ENCODE results near the gene PRTFDC1.

PRTFDC1 gene

DNA sequence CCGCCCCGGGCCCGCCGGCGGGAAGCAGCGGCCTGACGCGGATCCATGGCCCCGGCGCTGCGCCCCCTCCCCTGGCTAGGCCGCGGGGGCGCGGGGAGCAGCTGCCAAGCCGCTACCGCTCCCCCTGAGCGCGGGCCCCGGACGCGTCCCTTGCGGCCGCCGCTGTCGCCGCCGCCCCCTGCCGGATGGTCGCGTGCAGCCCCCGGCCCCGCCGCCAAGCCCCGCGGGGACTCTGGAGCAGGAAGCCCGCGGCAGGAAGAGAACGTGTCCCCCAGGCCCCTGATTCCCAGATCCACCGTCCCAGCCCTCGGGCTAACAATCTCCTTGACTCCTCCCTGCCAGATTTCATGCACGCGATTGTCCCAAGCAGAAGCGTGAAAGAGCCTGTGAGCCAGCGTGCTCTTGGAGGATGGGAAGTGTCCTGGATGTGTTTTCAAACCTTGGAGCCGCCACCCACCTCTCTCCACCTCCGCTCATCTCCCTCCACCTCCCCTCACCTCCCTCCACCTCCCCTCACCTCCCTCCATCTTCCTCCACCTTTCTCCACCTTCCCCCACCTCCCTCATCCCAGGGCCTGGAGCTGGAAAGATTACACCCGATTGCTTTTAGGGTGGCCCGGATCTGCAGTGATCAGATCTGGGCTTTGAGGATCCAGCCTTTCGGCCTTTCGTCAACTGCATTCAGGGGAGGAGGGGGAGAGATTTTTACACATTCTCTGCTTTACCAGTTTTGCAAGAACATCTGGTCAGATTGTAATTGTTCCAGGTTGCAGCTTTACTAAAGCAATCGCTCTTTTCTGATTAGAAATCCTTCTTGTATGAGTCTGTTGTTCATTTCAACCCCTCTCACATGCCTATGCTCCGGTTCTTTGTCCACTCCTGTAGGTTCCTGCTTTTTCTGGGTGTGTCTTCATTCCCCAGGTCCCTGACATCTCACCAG lies 570 bp upstream of the PRTFDC1 start:
- no peaks in the 10 kb centered on the region for H3K36me3 Mint-ChIP-seq
- H3K4me1 Mint-ChIP-seq: peaks cover 19% of the 10 kb centered on the region
- H3K27ac Mint-ChIP-seq: peak overlapping the region; percentile 83
- H3K9me3 Mint-ChIP-seq: no peaks in the 10 kb centered on the region
- H3K27me3 Mint-ChIP-seq: no peaks in the 10 kb centered on the region
- peak; percentile 82 for ATAC-seq
- peak overlapping the region; percentile 76 for H3K4me3 Mint-ChIP-seq

DNA sequence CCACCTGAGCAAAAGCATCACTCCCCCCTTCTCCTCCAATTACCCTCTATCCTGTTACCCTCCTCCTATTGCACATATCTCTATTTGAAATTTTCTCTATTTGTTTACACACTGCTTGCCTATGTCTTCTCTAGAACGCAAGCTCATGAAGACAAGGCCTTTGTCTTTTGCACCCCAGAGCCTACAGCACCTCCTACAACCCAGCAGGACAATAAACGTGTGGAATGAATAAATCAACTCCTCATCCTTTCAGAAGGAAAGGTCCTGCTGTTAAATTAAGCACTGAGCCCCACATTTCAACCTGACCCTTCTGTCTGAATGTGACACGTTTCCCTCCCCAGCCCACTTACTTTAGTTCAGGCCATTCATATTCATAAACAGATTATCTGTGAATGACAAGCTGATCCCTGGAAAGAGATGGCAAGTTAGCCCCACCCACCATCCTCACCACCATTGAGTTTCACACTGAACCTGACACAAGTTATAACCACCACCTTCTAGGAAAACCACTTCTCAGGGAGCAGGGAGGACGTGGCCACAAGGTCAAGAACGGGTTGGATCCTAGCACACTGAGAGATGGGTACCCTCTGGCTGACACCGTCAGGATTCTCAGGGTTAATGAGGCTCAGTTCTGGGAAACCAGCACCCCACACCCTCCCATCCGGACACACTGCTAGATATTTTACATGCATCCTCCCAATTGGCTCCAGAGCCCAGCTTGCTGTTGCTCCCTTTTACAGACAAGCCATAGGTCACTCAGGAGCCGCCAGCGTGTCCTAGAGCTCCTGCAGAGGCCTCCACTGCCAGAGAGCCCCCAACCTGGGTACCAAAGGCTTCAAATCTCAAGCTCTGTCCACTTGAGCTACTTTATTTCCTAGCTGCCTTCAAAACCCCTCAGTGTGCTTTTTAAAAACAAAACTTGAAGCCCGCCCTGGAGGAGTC lies 934 bp downstream of the PRTFDC1 start:
- peak overlapping the region; percentile 80 for H3K4me3 Mint-ChIP-seq
- peak overlapping the region; percentile 83 for H3K27ac Mint-ChIP-seq
- peaks cover 19% of the 10 kb centered on the region for H3K4me1 Mint-ChIP-seq
- no peaks in the 10 kb centered on the region for H3K9me3 Mint-ChIP-seq
- no peaks in the 10 kb centered on the region for H3K36me3 Mint-ChIP-seq
- no peaks in the 10 kb centered on the region for H3K27me3 Mint-ChIP-seq
- peak; percentile 5 for ATAC-seq

GRCh38 chr10:24950439-24950838 lies 2.0 kb downstream of the PRTFDC1 start:
- H3K9me3 Mint-ChIP-seq: no peaks in the 10 kb centered on the region
- no peaks in the 10 kb centered on the region for H3K36me3 Mint-ChIP-seq
- no peak overlapping the region for H3K27ac Mint-ChIP-seq

DNA sequence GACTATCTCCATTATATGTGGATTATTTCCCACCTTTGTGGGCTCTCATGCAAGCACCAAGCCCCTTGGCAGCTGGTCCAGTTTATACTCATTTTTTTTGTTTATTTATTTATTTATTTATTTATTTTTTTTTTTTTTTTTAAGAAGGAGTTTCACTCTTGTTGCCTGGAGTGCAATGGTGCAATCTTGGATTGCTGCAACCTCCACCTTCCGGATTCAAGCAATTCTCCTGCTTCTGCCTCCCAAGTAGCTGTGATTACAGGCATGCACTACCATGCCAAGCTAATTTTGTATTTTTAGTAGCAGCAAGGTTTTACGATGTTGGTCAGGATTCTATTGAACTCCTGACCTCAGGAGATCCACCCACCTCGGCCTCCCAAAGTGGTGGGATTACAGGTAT lies 2.8 kb downstream of the PRTFDC1 start:
- no peak for ATAC-seq
- Mint-ChIP-seq H3K9me3 (no peaks in the 10 kb centered on the region), H3K4me3 (no peak overlapping the region), H3K36me3 (no peaks in the 10 kb centered on the region), H3K4me1 (peaks cover 19% of the 10 kb centered on the region), H3K27me3 (no peaks in the 10 kb centered on the region), H3K27ac (no peak overlapping the region)

More at GRCh38 chr10:24950439-24950838, 2.0 kb downstream of the PRTFDC1 start:
- Mint-ChIP-seq H3K4me3 (no peak overlapping the region), H3K4me1 (peaks cover 19% of the 10 kb centered on the region), H3K27me3 (no peaks in the 10 kb centered on the region)
- no peak for ATAC-seq

DNA sequence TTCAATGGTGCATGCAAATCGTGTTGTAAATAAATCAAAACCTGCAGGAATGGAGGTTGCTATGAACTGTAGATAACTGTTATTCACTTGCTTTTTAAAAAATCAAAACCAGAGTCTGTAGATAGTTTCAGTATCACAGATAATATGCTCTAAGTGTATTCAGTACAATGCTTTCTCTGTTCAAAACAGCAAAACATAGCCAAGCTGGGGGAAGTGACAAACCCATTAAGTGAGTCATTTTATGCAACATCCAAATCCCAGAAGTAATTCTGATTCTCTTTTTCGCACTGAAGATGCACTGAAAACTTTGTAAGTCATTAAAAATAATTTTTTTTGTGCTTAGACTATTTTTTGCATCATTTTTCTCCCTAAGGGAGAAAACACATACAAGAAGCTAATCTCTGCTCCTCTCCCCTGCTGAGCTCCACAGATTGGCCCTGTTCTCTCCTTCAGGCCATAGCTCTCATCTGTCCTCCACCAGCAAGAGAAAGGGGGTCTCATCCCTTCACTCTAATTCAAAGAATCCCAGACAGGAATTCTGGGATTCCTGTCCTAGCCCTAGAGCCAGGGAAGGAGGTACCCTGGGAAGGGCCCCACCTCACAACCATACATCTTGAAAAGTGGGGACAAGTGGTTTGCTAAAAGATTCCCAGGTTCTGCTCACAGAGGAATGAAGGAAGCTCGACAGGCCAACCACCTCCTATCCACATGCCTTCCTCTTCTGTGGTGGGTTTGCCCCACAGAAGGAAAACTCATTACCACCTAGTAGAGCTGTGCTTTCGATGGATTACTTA lies 4.9 kb downstream of the PRTFDC1 start:
- Mint-ChIP-seq H3K27me3 (no peaks in the 10 kb centered on the region), H3K27ac (no peak overlapping the region), H3K4me3 (no peak overlapping the region), H3K4me1 (peaks cover 11% of the 10 kb centered on the region), H3K9me3 (no peaks in the 10 kb centered on the region), H3K36me3 (no peaks in the 10 kb centered on the region)
- no peak for ATAC-seq

DNA sequence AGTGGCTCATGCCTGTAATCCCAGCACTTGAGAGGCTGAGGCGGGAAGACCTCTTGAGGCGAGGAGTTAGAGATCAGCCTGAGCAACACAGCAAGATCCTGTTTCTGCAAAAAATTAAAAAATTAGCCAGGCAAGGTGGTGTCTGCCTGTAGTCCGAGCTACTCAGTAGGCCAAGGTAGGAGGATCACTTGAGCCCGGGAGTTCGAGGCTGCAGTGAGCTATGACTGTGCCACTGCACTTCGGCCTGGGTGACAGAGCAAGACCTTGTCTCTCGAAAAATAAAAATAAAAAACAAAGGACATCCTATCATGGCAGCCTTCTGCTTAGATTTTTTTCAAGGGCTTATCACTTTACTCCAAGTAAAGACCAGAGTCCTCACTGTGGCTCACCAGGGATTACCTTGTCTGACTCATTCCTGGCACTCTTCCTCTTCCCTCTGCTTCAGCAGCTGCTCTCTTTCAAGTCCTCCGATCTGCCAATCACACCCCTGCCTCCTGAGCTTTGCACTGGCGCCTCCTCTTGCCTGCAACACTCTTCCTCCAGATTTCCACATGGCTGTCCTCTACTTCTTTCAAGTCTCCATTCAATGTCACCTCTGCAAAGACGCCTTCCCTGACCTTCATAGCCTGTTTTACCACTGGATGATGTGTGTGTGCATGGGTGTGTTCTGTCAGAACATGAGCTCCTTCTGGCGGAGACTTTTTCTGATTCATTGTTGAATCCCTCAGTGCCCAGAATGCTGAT lies 7.7 kb downstream of the PRTFDC1 start:
- Mint-ChIP-seq H3K4me1 (no peaks in the 10 kb centered on the region), H3K36me3 (no peaks in the 10 kb centered on the region), H3K27me3 (no peaks in the 10 kb centered on the region), H3K4me3 (no peak overlapping the region), H3K9me3 (no peaks in the 10 kb centered on the region), H3K27ac (no peak overlapping the region)
- ATAC-seq: no peak

DNA sequence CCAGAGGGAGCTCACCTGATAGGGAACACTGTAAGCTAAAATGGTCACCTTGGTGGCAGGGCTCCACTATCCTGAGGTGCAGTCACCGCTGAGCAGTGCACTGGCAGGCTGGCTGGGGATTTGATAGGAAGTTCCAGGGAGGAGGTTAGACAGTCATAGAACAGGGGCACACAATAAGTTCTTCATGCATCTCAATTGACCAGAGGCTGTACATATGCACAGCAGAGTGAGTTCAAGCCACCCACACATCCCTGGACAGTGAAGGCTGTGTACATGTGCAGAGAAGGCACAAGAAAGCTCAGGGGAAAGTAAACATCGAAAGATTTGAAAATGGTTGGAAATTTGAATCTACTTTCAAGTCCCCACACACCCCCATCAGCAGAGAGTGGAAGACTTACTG lies 13.9 kb downstream of the PRTFDC1 start:
- H3K36me3 Mint-ChIP-seq: no peaks in the 10 kb centered on the region
- no peak for ATAC-seq
- no peak overlapping the region for H3K27ac Mint-ChIP-seq
- no peaks in the 10 kb centered on the region for H3K27me3 Mint-ChIP-seq
- no peaks in the 10 kb centered on the region for H3K4me1 Mint-ChIP-seq
- H3K4me3 Mint-ChIP-seq: no peak overlapping the region
- peaks cover 3% of the 10 kb centered on the region for H3K9me3 Mint-ChIP-seq

- Mint-ChIP-seq H3K9me3 (peaks cover 3% of the 10 kb centered on the region), H3K27ac (no peak overlapping the region), H3K36me3 (no peaks in the 10 kb centered on the region), H3K4me1 (no peaks in the 10 kb centered on the region), H3K27me3 (no peaks in the 10 kb centered on the region), H3K4me3 (no peak overlapping the region)
- no peak for ATAC-seq
Observed at GRCh38 chr10:24938076-24938475, 14.3 kb downstream of the PRTFDC1 start.

- H3K27ac Mint-ChIP-seq: no peak overlapping the region
Observed at GRCh38 chr10:24935504-24936292, 16.7 kb downstream of the PRTFDC1 start.

GRCh38 chr10:24931236-24931635 lies 21.2 kb downstream of the PRTFDC1 start:
- Mint-ChIP-seq H3K36me3 (no peaks in the 10 kb centered on the region), H3K27me3 (no peaks in the 10 kb centered on the region), H3K4me3 (no peak overlapping the region), H3K27ac (no peak overlapping the region), H3K4me1 (peaks cover 18% of the 10 kb centered on the region), H3K9me3 (peaks cover 3% of the 10 kb centered on the region)
- no peak for ATAC-seq

More at GRCh38 chr10:24935504-24936292, 16.7 kb downstream of the PRTFDC1 start:
- H3K4me1 Mint-ChIP-seq: peaks cover under 1% of the 10 kb centered on the region
- H3K9me3 Mint-ChIP-seq: peaks cover 3% of the 10 kb centered on the region
- H3K36me3 Mint-ChIP-seq: no peaks in the 10 kb centered on the region
- H3K4me3 Mint-ChIP-seq: no peak overlapping the region
- H3K27me3 Mint-ChIP-seq: no peaks in the 10 kb centered on the region
- ATAC-seq: no peak

GRCh38 chr10:24930427-24930826 lies 22.0 kb downstream of the PRTFDC1 start:
- H3K9me3 Mint-ChIP-seq: peaks cover 3% of the 10 kb centered on the region
- H3K4me3 Mint-ChIP-seq: no peak overlapping the region
- H3K27ac Mint-ChIP-seq: no peak overlapping the region
- H3K27me3 Mint-ChIP-seq: no peaks in the 10 kb centered on the region
- peak; percentile 72 for ATAC-seq
- no peaks in the 10 kb centered on the region for H3K36me3 Mint-ChIP-seq
- H3K4me1 Mint-ChIP-seq: peaks cover 18% of the 10 kb centered on the region

DNA sequence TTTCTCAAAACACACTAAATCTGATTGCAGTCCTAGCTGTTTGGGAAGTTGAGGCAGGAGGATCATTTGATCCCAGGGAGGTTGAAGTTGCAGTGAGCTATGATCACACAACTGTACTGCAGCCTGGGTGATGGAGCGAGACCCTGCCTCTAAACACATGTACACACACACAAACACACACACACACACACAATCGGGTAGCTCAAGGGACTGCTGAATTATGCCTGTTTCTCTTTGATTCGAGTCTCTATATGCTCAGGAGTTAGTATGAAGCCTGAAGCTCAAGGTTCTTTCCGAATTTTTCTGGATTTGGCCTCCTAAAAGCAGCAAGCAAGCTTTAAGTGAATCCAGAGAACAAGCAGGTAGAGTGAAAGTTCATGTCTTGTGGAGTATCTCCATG lies 22.5 kb downstream of the PRTFDC1 start:
- H3K27me3 Mint-ChIP-seq: no peaks in the 10 kb centered on the region
- H3K9me3 Mint-ChIP-seq: peaks cover 3% of the 10 kb centered on the region
- ATAC-seq: no peak
- H3K4me3 Mint-ChIP-seq: no peak overlapping the region
- no peak overlapping the region for H3K27ac Mint-ChIP-seq
- H3K36me3 Mint-ChIP-seq: no peaks in the 10 kb centered on the region
- H3K4me1 Mint-ChIP-seq: peaks cover 18% of the 10 kb centered on the region

GRCh38 chr10:24929056-24929544 lies 23.3 kb downstream of the PRTFDC1 start:
- Mint-ChIP-seq H3K4me1 (peaks cover 18% of the 10 kb centered on the region), H3K36me3 (peaks cover 2% of the 10 kb centered on the region), H3K27ac (no peak overlapping the region), H3K9me3 (peaks cover 3% of the 10 kb centered on the region), H3K27me3 (no peaks in the 10 kb centered on the region), H3K4me3 (no peak overlapping the region)
- ATAC-seq: peak; percentile 62
